IPS-15b (cell line): Measurements from ENCODE around the gene ST6GAL1.

Source experiments
- H3K27me3 ChIP-seq: one replicate; pipeline ENCODE4 v1.6.1; 2013; ENCODE audit warnings: low read length; ENCODE audit not compliant: control insufficient read depth, insufficient read depth
- H3K36me3 ChIP-seq: one replicate; pipeline ENCODE4 v1.6.1; 2013; ENCODE audit warnings: low read length; ENCODE audit not compliant: control insufficient read depth, insufficient read depth
- H3K4me1 ChIP-seq: one replicate; pipeline ENCODE4 v1.6.1; 2013; ENCODE audit warnings: mild to moderate bottlenecking, low read length; ENCODE audit not compliant: control insufficient read depth, insufficient read depth
- H3K4me3 ChIP-seq: one replicate; pipeline ENCODE4 v1.5.1; 2013; ENCODE audit warnings: low read depth, low read length
- H3K9ac ChIP-seq: one replicate; pipeline ENCODE4 v1.6.1; 2013; ENCODE audit warnings: low read depth, mild to moderate bottlenecking, low read length
- H3K9me3 ChIP-seq: one replicate; pipeline ENCODE4 v1.6.1; 2013; ENCODE audit warnings: mild to moderate bottlenecking, low read length; ENCODE audit not compliant: control insufficient read depth, insufficient read depth

The ST6GAL1 gene

DNA sequence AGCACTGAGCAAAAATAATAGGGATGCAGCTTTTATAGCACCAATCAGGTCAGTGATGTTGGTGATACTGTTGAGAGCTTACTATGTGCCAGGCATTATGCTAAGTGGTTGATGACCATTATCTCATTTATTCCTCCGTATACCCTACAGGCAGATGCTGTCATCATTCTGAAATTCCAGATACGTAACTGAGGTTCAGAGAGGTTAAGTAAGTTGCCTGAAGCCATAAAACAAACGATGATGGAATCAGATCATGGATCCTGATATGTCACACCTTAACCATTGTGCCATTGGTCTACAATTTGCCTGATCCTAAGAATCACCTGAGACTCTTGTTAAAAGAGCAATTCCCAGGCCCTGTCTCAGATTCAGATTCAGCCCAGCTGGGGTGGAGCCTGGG is 49.5 kb downstream of the ST6GAL1 start:
- Histone ChIP-seq H3K4me1 (no peaks in the 10 kb centered on the region), H3K36me3 (peaks cover 13% of the 10 kb centered on the region), H3K9ac (no peak overlapping the region), H3K9me3 (no peaks in the 10 kb centered on the region), H3K27me3 (no peaks in the 10 kb centered on the region), H3K4me3 (no peak overlapping the region)

- no peaks in the 10 kb centered on the region for H3K4me1 ChIP-seq
- peaks cover 5% of the 10 kb centered on the region for H3K36me3 ChIP-seq
- H3K4me3 ChIP-seq = no peak overlapping the region
- H3K9ac ChIP-seq = no peak overlapping the region
- no peaks in the 10 kb centered on the region for H3K27me3 ChIP-seq
- no peaks in the 10 kb centered on the region for H3K9me3 ChIP-seq
These were observed 50.7 kb downstream of the ST6GAL1 start for GRCh38 chr3:186980989-186981388.

GRCh38 chr3:186983659-186984058 is 53.3 kb downstream of the ST6GAL1 start:
- Histone ChIP-seq H3K27me3 (no peaks in the 10 kb centered on the region), H3K9ac (no peak overlapping the region), H3K9me3 (no peaks in the 10 kb centered on the region), H3K4me1 (no peaks in the 10 kb centered on the region), H3K4me3 (no peak overlapping the region), H3K36me3 (peaks cover 5% of the 10 kb centered on the region)

DNA sequence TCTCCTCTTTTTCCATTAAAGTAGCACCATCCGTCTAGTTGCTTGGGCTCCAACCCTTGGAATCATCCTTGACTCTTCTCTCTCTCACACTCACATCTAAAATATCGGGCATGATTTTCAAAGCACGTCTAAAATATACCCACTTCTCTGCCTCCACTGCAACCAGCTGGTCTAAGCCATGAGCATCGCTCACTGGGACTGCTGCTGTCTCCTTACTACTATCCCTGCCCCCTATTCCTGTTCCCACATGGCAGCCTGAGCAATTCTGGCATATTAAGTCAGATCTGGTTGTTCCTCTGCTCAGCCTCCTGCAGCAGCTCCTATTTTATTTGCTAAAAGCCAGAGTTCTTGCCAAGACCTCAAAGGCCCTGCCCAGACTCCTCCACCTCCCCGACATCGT is 53.7 kb downstream of the ST6GAL1 start:
- H3K36me3 ChIP-seq = peaks cover 5% of the 10 kb centered on the region
- no peaks in the 10 kb centered on the region for H3K9me3 ChIP-seq
- H3K27me3 ChIP-seq = no peaks in the 10 kb centered on the region
- H3K4me1 ChIP-seq = no peaks in the 10 kb centered on the region
- no peak overlapping the region for H3K9ac ChIP-seq
- H3K4me3 ChIP-seq = no peak overlapping the region

GRCh38 chr3:186985661-186986364 is 55.5 kb downstream of the ST6GAL1 start:
- Histone ChIP-seq H3K36me3 (no peaks in the 10 kb centered on the region), H3K9me3 (no peaks in the 10 kb centered on the region), H3K27me3 (no peaks in the 10 kb centered on the region), H3K4me1 (no peaks in the 10 kb centered on the region), H3K9ac (no peak overlapping the region), H3K4me3 (no peak overlapping the region)

DNA sequence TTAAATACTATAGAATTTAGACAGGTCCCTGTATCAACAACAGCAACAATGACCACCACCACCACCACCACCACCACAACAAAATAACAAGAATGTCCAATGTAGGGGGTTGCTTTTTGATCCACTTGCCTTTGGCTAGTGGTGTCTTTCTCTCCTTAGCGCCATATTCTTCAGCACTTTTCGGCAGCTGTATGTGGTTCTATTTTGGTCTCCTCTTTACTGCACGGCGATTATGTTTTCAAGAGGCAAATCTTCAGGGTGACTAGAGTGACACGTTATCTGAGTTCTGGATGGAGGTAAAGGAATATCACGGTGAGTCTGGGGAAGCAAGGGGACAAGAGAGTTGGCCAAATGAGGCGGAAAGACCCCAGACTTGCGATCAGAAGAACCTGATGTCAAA is 56.1 kb downstream of the ST6GAL1 start:
- Histone ChIP-seq H3K9ac (no peak overlapping the region), H3K27me3 (no peaks in the 10 kb centered on the region), H3K36me3 (no peaks in the 10 kb centered on the region), H3K4me1 (no peaks in the 10 kb centered on the region), H3K9me3 (no peaks in the 10 kb centered on the region), H3K4me3 (no peak overlapping the region)

- no peaks in the 10 kb centered on the region for H3K27me3 ChIP-seq
- H3K9me3 ChIP-seq = no peaks in the 10 kb centered on the region
- no peak overlapping the region for H3K9ac ChIP-seq
- H3K4me1 ChIP-seq = no peaks in the 10 kb centered on the region
- H3K36me3 ChIP-seq = no peaks in the 10 kb centered on the region
- H3K4me3 ChIP-seq = no peak overlapping the region
These were observed 56.5 kb downstream of the ST6GAL1 start for GRCh38 chr3:186986816-186987215.

- no peak overlapping the region for H3K4me3 ChIP-seq
- no peaks in the 10 kb centered on the region for H3K9me3 ChIP-seq
- H3K4me1 ChIP-seq = no peaks in the 10 kb centered on the region
- no peak overlapping the region for H3K9ac ChIP-seq
- H3K36me3 ChIP-seq = no peaks in the 10 kb centered on the region
- no peaks in the 10 kb centered on the region for H3K27me3 ChIP-seq
These were observed 58.5 kb downstream of the ST6GAL1 start for GRCh38 chr3:186988806-186989205.

- Histone ChIP-seq H3K4me1 (no peaks in the 10 kb centered on the region), H3K36me3 (no peaks in the 10 kb centered on the region), H3K9ac (no peak overlapping the region), H3K27me3 (no peaks in the 10 kb centered on the region), H3K9me3 (no peaks in the 10 kb centered on the region), H3K4me3 (no peak overlapping the region)
These were observed 59.1 kb downstream of the ST6GAL1 start for GRCh38 chr3:186989429-186989828.

DNA sequence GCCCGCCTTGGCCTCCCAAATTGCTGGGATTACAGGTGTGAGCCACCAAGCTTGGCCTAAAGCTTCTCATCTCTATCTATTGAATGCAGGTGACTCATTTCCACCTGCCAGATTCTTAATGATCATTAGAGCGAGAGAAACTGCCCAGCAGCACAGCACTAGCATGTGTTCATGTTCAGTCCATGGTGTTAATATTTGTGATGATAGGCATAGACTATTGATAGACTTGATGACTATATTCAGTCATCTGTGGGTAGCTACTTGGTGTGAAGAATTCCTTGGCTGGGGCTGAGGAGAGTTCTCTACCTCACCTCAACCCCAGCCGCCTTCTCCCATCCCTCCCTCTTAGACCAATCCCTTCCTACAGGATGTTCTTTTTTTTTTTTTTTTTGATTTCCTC is 60.0 kb downstream of the ST6GAL1 start:
- H3K36me3 ChIP-seq = no peaks in the 10 kb centered on the region
- no peaks in the 10 kb centered on the region for H3K9me3 ChIP-seq
- no peaks in the 10 kb centered on the region for H3K4me1 ChIP-seq
- no peaks in the 10 kb centered on the region for H3K27me3 ChIP-seq
- no peak overlapping the region for H3K4me3 ChIP-seq
- H3K9ac ChIP-seq = no peak overlapping the region

- Histone ChIP-seq H3K27me3 (no peaks in the 10 kb centered on the region), H3K4me3 (no peak overlapping the region), H3K4me1 (no peaks in the 10 kb centered on the region), H3K36me3 (no peaks in the 10 kb centered on the region), H3K9ac (no peak overlapping the region), H3K9me3 (no peaks in the 10 kb centered on the region)
These were observed 60.6 kb downstream of the ST6GAL1 start for GRCh38 chr3:186990878-186991308.

DNA sequence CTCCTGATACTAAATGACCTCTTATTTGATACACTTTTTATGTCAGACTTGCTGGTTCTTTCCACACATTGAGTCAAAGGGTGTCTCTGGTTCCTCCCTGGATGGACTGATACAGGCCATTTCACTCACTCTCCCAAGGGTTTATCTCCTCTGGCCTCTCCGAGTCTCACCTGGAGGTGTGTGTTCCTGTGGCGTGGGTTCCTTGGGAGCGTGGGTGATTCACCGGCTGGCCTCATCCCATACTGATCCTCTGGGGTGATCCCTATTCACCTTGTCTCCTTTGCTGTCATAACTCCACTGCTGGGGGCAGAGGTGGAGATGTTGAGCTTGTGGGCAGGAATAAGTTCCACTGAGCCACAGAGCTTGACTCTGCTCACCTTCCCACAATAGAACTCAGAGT is 61.1 kb downstream of the ST6GAL1 start:
- Histone ChIP-seq H3K27me3 (no peaks in the 10 kb centered on the region), H3K4me1 (peaks cover 3% of the 10 kb centered on the region), H3K9me3 (no peaks in the 10 kb centered on the region), H3K4me3 (no peak overlapping the region), H3K9ac (no peak overlapping the region), H3K36me3 (no peaks in the 10 kb centered on the region)
